Spinal cord (tissue), 10 donors: ENCODE results near the gene HHAT. TPM values are rescaled to one million over a fixed set of nuclear protein-coding genes. Genes with fewer than 3 reads are reported as not detected.

Source experiments
- DNase-seq, 6 donors: peaks; one replicate each; pipeline versions ENCODE4 v3.0.0 to v3.0.0-alpha.2; 2013 to 2015; ENCODE audit warnings: low spot score in 6 of 6, low read depth in 4 of 6
- H3K27ac ChIP-seq: one replicate; pipeline ENCODE4 v1.5.1; 2013; ENCODE audit warnings: low read depth, low read length, control low read depth
- H3K27me3 ChIP-seq: one replicate; pipeline ENCODE4 v1.6.1; 2013; ENCODE audit warnings: low read length; ENCODE audit not compliant: control insufficient read depth, insufficient read depth
- H3K36me3 ChIP-seq: one replicate; pipeline ENCODE4 v1.6.1; 2013; ENCODE audit warnings: low read length; ENCODE audit not compliant: control insufficient read depth, insufficient read depth
- H3K4me1 ChIP-seq: one replicate; pipeline ENCODE4 v1.6.1; 2013; ENCODE audit warnings: low read length; ENCODE audit not compliant: control insufficient read depth, insufficient read depth
- H3K4me3 ChIP-seq: one replicate; pipeline ENCODE4 v1.5.1; 2013; ENCODE audit warnings: low read depth, low read length, control low read depth
- H3K9me3 ChIP-seq: one replicate; pipeline ENCODE4 v1.6.1; 2013; ENCODE audit warnings: low read length; ENCODE audit not compliant: control insufficient read depth, insufficient read depth
- WGBS: methylation state at CpG from one replicate; pipeline ENCODE4 v1.1.5; 2013; ENCODE audit warnings: missing lambda C conversion rate; ENCODE audit not compliant: insufficient coverage; 5-methylcytosine and 5-hydroxymethylcytosine counted together
- polyA plus RNA-seq, 2 donors: library from polyadenylated mRNA; unstranded; fragments of 120-200 nt; gene quantifications; one replicate each; pipeline ENCODE4 v1.2.1, GENCODE V29; 2013; ENCODE audit not compliant: insufficient read length in 2 of 2
- total RNA-seq, 2 donors: library from RNA; depleted of rRNA in 1 of 2; stranded (reverse); fragments of 120-200 nt in 1 of 2; fragments of >200 nt in 1 of 2; gene quantifications; one replicate each; pipeline versions ENCODE4 v1.2.3 to v1.2.4, GENCODE V29; 2013 to 2014
- donor health status: healthy.

The HHAT gene
- total and polyA plus RNA-seq, 4 donors = 4.8 to 8.0 (median 6.1) TPM

- Histone ChIP-seq H3K27me3 (no peaks in the 10 kb centered on the region), H3K27ac (no peak overlapping the region), H3K4me1 (peaks cover 17% of the 10 kb centered on the region), H3K36me3 (no peaks in the 10 kb centered on the region), H3K4me3 (no peak overlapping the region), H3K9me3 (no peaks in the 10 kb centered on the region)
- no peak for DNase-seq
- 79% methylated on average over 6 of the region's 7 CpGs for WGBS
Observed at GRCh38 chr1:210692796-210693195, 364.1 kb downstream of the HHAT start.

GRCh38 chr1:210695026-210695425 is 366.3 kb downstream of the HHAT start:
- Histone ChIP-seq H3K27ac (no peak overlapping the region), H3K4me1 (peaks cover 17% of the 10 kb centered on the region), H3K36me3 (no peaks in the 10 kb centered on the region), H3K27me3 (no peaks in the 10 kb centered on the region), H3K9me3 (no peaks in the 10 kb centered on the region), H3K4me3 (no peak overlapping the region)
- no CpG with 5 or more reads among the region's 1 CpG for WGBS
- no peak for DNase-seq

GRCh38 chr1:210696709-210697108 is 368.0 kb downstream of the HHAT start:
- no peaks in the 10 kb centered on the region for H3K36me3 ChIP-seq
- no peak overlapping the region for H3K4me3 ChIP-seq
- no peaks in the 10 kb centered on the region for H3K9me3 ChIP-seq
- WGBS = no CpG with 5 or more reads among the region's 1 CpG
- DNase-seq = peak in 1 of 6 donors; percentile 34
- H3K27me3 ChIP-seq = no peaks in the 10 kb centered on the region
- no peak overlapping the region for H3K27ac ChIP-seq
- H3K4me1 ChIP-seq = peaks cover 14% of the 10 kb centered on the region

- DNase-seq = no peak
- WGBS = 65% methylated on average over 2 of the region's 3 CpGs
Observed at GRCh38 chr1:210697185-210697584, 368.5 kb downstream of the HHAT start.

GRCh38 chr1:210698661-210699060 is 370.0 kb downstream of the HHAT start:
- WGBS = 100% methylated on average over 4 of the region's 5 CpGs
- Histone ChIP-seq H3K27me3 (no peaks in the 10 kb centered on the region), H3K9me3 (no peaks in the 10 kb centered on the region), H3K27ac (no peak overlapping the region), H3K36me3 (no peaks in the 10 kb centered on the region), H3K4me1 (peaks cover 14% of the 10 kb centered on the region), H3K4me3 (no peak overlapping the region)
- DNase-seq = no peak

More at GRCh38 chr1:210697185-210697584, 368.5 kb downstream of the HHAT start:
- Histone ChIP-seq H3K4me3 (no peak overlapping the region), H3K27me3 (no peaks in the 10 kb centered on the region), H3K4me1 (peaks cover 14% of the 10 kb centered on the region), H3K36me3 (no peaks in the 10 kb centered on the region), H3K9me3 (no peaks in the 10 kb centered on the region), H3K27ac (no peak overlapping the region)

GRCh38 chr1:210700083-210700482 is 371.4 kb downstream of the HHAT start:
- no peak for DNase-seq
- H3K4me1 ChIP-seq = peaks cover 14% of the 10 kb centered on the region
- no CpG with 5 or more reads among the region's 1 CpG for WGBS

GRCh38 chr1:210700511-210700910 is 371.8 kb downstream of the HHAT start:
- H3K27ac ChIP-seq = no peak overlapping the region
- WGBS = 60% methylated on average over 1 of the region's 2 CpGs

More at GRCh38 chr1:210700083-210700482, 371.4 kb downstream of the HHAT start:
- Histone ChIP-seq H3K4me3 (no peak overlapping the region), H3K27ac (no peak overlapping the region), H3K27me3 (no peaks in the 10 kb centered on the region), H3K9me3 (no peaks in the 10 kb centered on the region), H3K36me3 (no peaks in the 10 kb centered on the region)

GRCh38 chr1:210702506-210702905 is 373.8 kb downstream of the HHAT start:
- no peak for DNase-seq
- Histone ChIP-seq H3K27me3 (no peaks in the 10 kb centered on the region), H3K9me3 (no peaks in the 10 kb centered on the region), H3K4me3 (no peak overlapping the region), H3K36me3 (no peaks in the 10 kb centered on the region), H3K4me1 (peaks cover 7% of the 10 kb centered on the region), H3K27ac (no peak overlapping the region)
- WGBS = no CpG with 5 or more reads among the region's 2 CpGs

More at GRCh38 chr1:210700511-210700910, 371.8 kb downstream of the HHAT start:
- H3K9me3 ChIP-seq = no peaks in the 10 kb centered on the region
- no peaks in the 10 kb centered on the region for H3K27me3 ChIP-seq
- DNase-seq = no peak
- H3K4me1 ChIP-seq = peaks cover 14% of the 10 kb centered on the region
- no peak overlapping the region for H3K4me3 ChIP-seq
- H3K36me3 ChIP-seq = no peaks in the 10 kb centered on the region

- 63% methylated on average over 2 of the region's 2 CpGs for WGBS
- no peak for DNase-seq
- H3K4me1 ChIP-seq = peaks cover 7% of the 10 kb centered on the region
- no peaks in the 10 kb centered on the region for H3K27me3 ChIP-seq
- no peaks in the 10 kb centered on the region for H3K36me3 ChIP-seq
- H3K9me3 ChIP-seq = no peaks in the 10 kb centered on the region
- no peak overlapping the region for H3K4me3 ChIP-seq
- no peak overlapping the region for H3K27ac ChIP-seq
Observed at GRCh38 chr1:210703593-210703992, 374.9 kb downstream of the HHAT start.

GRCh38 chr1:210705086-210705485 is 376.4 kb downstream of the HHAT start:
- Histone ChIP-seq H3K4me3 (no peak overlapping the region), H3K9me3 (no peaks in the 10 kb centered on the region), H3K4me1 (peaks cover 7% of the 10 kb centered on the region), H3K36me3 (no peaks in the 10 kb centered on the region), H3K27me3 (no peaks in the 10 kb centered on the region), H3K27ac (no peak overlapping the region)
- DNase-seq = no peak
- 76% methylated on average over 2 of the region's 3 CpGs for WGBS
